ENCODE results near the gene PDE7B.

Gene PDE7B

GRCh38 chr6:136125585-136125984 is 274.1 kb downstream of the PDE7B start:
- in situ Hi-C loops (cut with MboI; ENCODE audit: low sequenced_read_pairs, unreplicated experiment), result no loop called here
- no peak for DNase-seq (ENCODE audit: low spot score)
- TF ChIP-seq CTCF (IDR thresholded peaks at IDR 0.05; ENCODE audit: borderline replicate concordance, control extremely low read depth, extremely low read depth, insufficient read depth, missing control alignments), result no peak

DNA sequence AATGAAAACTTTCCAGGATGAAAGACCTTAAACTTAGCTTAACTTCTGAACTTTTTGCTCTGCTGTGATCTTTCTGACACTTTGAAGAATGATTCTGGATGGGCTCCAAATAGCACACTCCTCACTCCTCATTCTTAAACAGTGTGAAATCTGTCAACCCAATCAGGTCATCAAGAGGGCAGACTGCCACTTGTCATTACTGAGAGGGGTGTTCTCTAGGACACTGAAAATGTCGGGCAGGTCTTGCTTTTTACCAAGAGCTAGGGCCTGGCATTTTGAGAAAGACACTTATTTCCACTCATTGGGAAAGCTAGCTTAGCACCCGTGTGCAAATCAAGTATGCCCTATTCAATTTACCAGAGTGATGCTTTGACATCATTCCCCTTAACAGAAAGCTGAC is 276.4 kb downstream of the PDE7B start:
- no peak for TF ChIP-seq CTCF (IDR thresholded peaks at IDR 0.05; ENCODE audit: borderline replicate concordance, control extremely low read depth, extremely low read depth, insufficient read depth, missing control alignments)
- no peak for DNase-seq (ENCODE audit: low spot score)
- in situ Hi-C loops (cut with MboI; ENCODE audit: low sequenced_read_pairs, unreplicated experiment), result no loop called here

DNA sequence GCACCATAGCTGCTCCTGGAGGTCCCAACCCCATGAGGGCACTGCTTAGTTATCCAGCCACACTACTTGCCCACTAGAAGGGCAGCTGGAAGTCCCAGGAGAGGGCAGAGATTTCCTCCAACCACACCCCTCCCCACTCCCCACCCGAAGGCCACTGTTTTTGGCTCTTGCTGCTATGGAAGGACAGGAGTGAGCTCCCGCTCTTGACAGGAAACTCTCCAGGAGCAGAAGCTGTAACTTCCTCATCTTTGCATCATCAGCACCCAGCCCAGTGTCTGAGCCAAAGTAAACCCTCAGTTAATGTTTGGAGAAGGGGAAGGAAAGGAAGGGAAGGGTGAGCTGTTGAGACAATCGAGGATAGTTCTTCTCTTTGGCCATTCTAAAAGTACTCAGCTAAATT is 277.9 kb downstream of the PDE7B start:
- in situ Hi-C loops (cut with MboI; ENCODE audit: low sequenced_read_pairs, unreplicated experiment), result no loop called here
- TF ChIP-seq CTCF (IDR thresholded peaks at IDR 0.05; ENCODE audit: borderline replicate concordance, control extremely low read depth, extremely low read depth, insufficient read depth, missing control alignments), result no peak
- no peak for DNase-seq (ENCODE audit: low spot score)

DNA sequence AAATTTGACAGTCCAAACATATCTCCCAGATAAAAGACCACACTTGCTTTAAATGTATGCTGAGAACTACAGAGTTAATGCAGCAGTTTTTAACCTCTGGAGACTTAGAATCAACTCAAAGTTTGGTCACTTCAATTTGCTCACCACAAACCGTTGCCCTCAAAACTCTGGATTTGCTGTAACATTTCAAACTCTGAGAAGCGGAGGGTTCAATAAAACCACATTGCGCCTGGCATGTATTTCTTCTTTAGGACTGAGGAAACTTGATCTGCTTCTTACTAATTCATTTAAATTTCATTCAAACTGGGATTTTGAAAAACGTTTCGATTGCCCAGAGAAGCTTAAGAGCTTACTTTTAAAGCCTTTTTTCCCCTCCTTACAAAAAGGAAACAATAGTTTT is 282.8 kb downstream of the PDE7B start:
- TF ChIP-seq CTCF (IDR thresholded peaks at IDR 0.05; ENCODE audit: borderline replicate concordance, control extremely low read depth, extremely low read depth, insufficient read depth, missing control alignments), result no peak
- no peak for DNase-seq (ENCODE audit: low spot score)
- in situ Hi-C loops (cut with MboI; ENCODE audit: low sequenced_read_pairs, unreplicated experiment), result no loop called here

DNA sequence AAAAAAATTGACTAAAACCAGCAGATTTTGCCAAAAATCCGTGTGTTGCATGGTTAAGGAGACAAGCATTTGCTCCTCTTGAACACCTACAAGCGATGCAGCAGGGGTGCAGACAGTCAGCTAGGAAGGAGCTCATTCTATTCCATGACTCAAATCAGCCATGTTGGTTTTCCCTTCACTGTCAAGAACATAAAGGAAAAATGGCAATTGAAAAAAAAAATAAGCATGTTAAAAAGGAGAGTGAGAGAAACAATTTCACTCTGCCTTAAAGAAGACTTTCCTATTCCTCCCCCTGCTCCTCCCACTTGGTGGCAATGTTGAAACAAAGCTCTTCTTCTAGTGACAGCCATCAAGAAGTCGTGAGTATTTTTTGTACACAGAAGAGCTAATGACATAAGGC is 283.2 kb downstream of the PDE7B start:
- TF ChIP-seq CTCF (IDR thresholded peaks at IDR 0.05; ENCODE audit: borderline replicate concordance, control extremely low read depth, extremely low read depth, insufficient read depth, missing control alignments), result no peak
- no peak for DNase-seq (ENCODE audit: low spot score)
- in situ Hi-C loops (cut with MboI; ENCODE audit: low sequenced_read_pairs, unreplicated experiment), result no loop called here

DNA sequence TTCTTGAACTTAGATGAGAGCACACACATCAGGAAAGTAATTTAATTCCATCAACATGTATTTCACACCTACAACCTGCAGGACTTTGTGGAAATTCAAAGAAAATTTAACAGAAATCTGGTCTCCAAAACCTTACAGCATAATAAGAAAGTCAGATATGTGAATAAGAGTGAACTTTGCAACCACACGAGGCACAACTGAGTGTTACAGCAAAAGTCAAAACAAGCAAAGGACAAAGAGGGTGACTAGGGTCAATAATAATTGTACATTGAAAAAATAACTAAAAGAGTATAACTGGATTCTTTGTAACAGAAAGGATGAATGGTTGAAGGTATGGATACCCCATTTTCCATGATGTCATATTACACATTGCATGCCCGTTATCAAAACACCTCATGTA is 284.8 kb downstream of the PDE7B start:
- in situ Hi-C loops (cut with MboI; ENCODE audit: low sequenced_read_pairs, unreplicated experiment), result no loop called here

More for the DNA sequence above, 284.8 kb downstream of the PDE7B start:
- TF ChIP-seq CTCF (IDR thresholded peaks at IDR 0.05; ENCODE audit: borderline replicate concordance, control extremely low read depth, extremely low read depth, insufficient read depth, missing control alignments), result no peak
- DNase-seq (ENCODE audit: low spot score), result no peak

All from GM13976 (cell line).